ENCODE measurements around the gene ARHGAP22. TPM values are rescaled to one million over a fixed set of nuclear protein-coding genes. Genes with fewer than 3 reads are reported as not detected.
A peak's percentile ranks its signal among the peaks of the same experiment; 100 is the strongest.

Gene ARHGAP22
- total RNA-seq, 1 donor from 2014 or later = 2.0 TPM

DNA sequence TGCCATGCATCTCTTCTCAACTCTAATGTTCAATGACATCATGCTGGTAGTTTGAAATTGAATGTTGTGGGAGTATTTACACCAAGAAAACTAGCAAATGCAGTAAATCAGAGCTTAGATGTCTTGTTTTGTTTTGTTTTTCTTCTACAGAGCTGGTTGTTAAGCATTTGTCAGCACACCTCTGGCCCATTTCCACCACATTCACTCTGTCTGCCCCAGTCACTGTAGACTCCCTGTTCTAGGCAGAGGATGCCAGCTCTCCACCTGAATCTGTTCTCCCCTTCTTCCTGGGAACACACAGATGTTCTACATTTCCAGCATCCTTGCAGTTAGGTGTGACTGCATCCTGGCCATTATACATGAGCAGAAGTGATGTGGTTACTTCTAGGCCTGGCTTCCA lies 4.1 kb upstream of the ARHGAP22 start:
- H3K4me1 ChIP-seq = peaks cover 8% of the 10 kb centered on the region in 2 donors
- no peaks in the 10 kb centered on the region for H3K36me3 ChIP-seq
- H3K4me3 ChIP-seq = no peak overlapping the region
- no peaks in the 10 kb centered on the region for H3K9me3 ChIP-seq
- TF ChIP-seq CTCF (IDR thresholded peaks at IDR 0.05) = no peak
- intact Hi-C loops (cut with DNase I) = loop anchor here (1.0 kb wide), 1 partner anchor 46 kb away; no protein-coding TSS in a partner anchor
- DNase-seq (ENCODE audit: low spot score in 2 of 2) = no peak
- no peaks in the 10 kb centered on the region for H3K27me3 ChIP-seq
- H3K27ac ChIP-seq = no peak overlapping the region

- TF ChIP-seq CTCF (IDR thresholded peaks at IDR 0.05) = peak in 2 of 3 experiments; percentile 38 to 60
- Histone ChIP-seq H3K27me3 (no peaks in the 10 kb centered on the region), H3K9me3 (no peaks in the 10 kb centered on the region), H3K27ac (no peak overlapping the region), H3K36me3 (no peaks in the 10 kb centered on the region), H3K4me1 (peaks cover 8 to 9% of the 10 kb centered on the region in 2 donors), H3K4me3 (no peak overlapping the region)
- intact Hi-C loops (cut with DNase I) = no loop called here
- no peak for DNase-seq (ENCODE audit: low spot score in 2 of 2)
Observed at GRCh38 chr10:48608279-48608681, 3.4 kb upstream of the ARHGAP22 start.

DNA sequence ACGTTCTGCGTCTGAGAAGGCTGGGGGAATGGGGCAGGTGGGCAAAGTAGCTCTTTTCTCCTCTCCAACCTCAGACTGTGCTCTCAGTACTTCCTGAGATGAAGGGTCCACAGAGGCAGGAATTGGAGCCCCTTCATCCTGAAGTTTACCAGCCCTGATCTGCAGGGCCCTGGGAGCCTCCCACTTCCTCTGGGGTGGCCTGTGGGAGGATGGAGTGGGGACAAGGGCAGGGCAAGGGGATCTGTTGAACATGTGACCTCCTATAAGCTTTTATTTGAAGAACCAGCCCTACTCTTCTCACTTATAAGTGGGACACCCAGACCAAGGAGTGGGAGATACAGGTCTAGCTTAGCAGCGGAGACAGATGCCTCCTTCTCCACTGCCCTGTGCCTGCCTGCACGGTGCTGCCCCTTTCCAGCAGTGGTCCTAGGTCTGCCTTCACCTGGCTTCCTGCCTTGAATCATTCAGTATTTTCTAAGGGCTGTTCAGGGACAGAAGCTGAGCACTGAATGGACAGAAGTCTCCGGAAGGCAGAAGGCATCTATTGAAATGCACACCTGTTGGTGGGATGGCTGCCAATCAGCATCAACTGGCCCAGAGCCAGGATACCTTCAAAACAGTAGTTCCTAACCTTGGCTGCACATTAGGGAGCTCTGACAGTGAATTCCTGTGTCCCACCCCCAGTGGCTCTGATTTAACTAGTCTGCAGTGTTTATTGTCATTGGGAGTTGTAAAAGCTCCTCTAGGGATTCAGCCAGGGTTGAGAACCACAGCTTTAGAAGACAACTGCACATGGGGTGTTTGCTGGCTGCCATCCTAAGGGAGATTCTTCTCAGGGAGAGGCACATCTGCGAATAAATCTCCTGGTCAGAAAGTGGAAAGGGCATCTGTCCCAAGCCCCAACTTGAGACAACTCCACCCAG lies 2.7 kb upstream of the ARHGAP22 start:
- TF ChIP-seq CTCF (IDR thresholded peaks at IDR 0.05) = no peak
- H3K4me1 ChIP-seq = peaks cover 8 to 9% of the 10 kb centered on the region in 2 donors
- H3K27me3 ChIP-seq = no peaks in the 10 kb centered on the region
- DNase-seq (ENCODE audit: low spot score in 2 of 2) = peak in 1 of 2 donors; percentile 52
- H3K36me3 ChIP-seq = no peaks in the 10 kb centered on the region
- no peaks in the 10 kb centered on the region for H3K9me3 ChIP-seq
- intact Hi-C loops (cut with DNase I) = no loop called here
- H3K27ac ChIP-seq = peak overlapping the region in 1 of 2 donors; percentile 67
- no peak overlapping the region for H3K4me3 ChIP-seq

DNA sequence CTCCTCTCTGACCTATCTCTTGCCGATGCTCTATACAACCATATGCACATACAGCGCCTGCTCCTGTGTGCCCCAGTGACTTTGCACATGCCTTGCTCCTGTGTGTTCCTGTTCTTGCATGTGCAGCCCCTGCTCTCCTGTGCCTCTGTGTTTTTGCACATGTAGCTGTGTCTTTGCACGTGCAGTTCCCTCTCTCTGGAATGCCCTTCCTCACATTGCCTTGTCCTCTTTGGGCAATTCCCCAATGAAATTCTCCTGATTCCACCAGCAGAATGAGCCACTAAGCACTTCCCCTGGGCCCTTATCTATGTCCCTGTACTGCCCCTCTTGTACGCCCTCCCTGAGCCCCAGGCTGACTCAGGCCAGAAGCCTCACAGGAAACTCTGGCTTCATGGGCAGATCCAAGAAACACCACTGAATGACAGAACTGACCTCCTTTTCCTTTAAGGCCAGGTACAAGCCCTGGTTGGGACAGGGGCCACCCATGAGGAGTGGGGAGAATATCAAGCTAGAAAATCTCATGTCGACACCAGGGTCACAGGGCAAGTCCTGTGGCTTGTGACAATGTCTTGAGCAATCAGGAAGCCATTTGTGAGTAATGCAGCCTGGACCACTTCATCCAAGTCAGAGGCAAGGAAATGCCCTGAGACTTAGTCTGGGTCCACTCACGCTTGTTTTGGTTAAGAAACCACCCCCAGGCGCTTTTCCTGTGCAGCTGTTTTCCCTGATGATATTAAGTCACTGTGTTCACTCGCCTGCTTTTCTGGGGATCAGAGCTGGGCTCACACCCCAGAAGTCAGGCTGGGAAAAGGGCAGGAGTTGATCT lies 1.9 kb upstream of the ARHGAP22 start:
- no peak for TF ChIP-seq CTCF (IDR thresholded peaks at IDR 0.05)
- Histone ChIP-seq H3K9me3 (no peaks in the 10 kb centered on the region), H3K27ac (peak overlapping the region in 1 of 2 donors; percentile 67), H3K4me1 (peaks cover 8 to 9% of the 10 kb centered on the region in 2 donors), H3K36me3 (no peaks in the 10 kb centered on the region), H3K27me3 (no peaks in the 10 kb centered on the region), H3K4me3 (no peak overlapping the region)
- intact Hi-C loops (cut with DNase I) = no loop called here
- DNase-seq (ENCODE audit: low spot score in 2 of 2) = peak; percentile 62 to 80

- no peak for TF ChIP-seq CTCF (IDR thresholded peaks at IDR 0.05)
- Histone ChIP-seq H3K36me3 (no peaks in the 10 kb centered on the region), H3K27me3 (no peaks in the 10 kb centered on the region), H3K27ac (peak overlapping the region in 1 of 2 donors; percentile 67), H3K4me3 (peak overlapping the region in 1 of 2 donors; percentile 65), H3K4me1 (peaks cover 8 to 9% of the 10 kb centered on the region in 2 donors), H3K9me3 (no peaks in the 10 kb centered on the region)
- peak in 1 of 2 donors; percentile 53 for DNase-seq (ENCODE audit: low spot score in 2 of 2)
- intact Hi-C loops (cut with DNase I) = no loop called here
Observed at GRCh38 chr10:48605786-48606529, 1.1 kb upstream of the ARHGAP22 start.

All from ascending aorta (tissue), 2 donors.